HS-27A (cell line): ENCODE measurements around the gene MUS81.

Experiments used
- DNase-seq: peaks from one replicate; pipeline ENCODE4 v3.0.0-alpha.2; 2012; ENCODE audit warnings: low read depth, missing footprints

Gene MUS81

GRCh38 chr11:65892661-65893317, 32.6 kb downstream of the MUS81 start:
- DNase-seq: no peak

GRCh38 chr11:65894034-65894591, 33.9 kb downstream of the MUS81 start:
- no peak for DNase-seq

GRCh38 chr11:65895482-65895981, 35.3 kb downstream of the MUS81 start:
- DNase-seq: no peak

GRCh38 chr11:65896034-65896999, 36.1 kb downstream of the MUS81 start:
- DNase-seq: no peak

GRCh38 chr11:65897020-65897471, 36.8 kb downstream of the MUS81 start:
- DNase-seq: no peak

GRCh38 chr11:65898656-65899355, 38.6 kb downstream of the MUS81 start:
- DNase-seq: no peak

- DNase-seq: no peak
These were observed 39.3 kb downstream of the MUS81 start for GRCh38 chr11:65899356-65900124.

GRCh38 chr11:65900125-65900898, 40.1 kb downstream of the MUS81 start, which contains the start of gene FOSL1:
Gene FOSL1, minus strand, starts transcription at chr11:65900388. Its CDS starts 49 bp downstream, at chr11:65900339.
- no peak for DNase-seq

- DNase-seq: no peak
These were observed 40.6 kb downstream of the MUS81 start for GRCh38 chr11:65900899-65901180.

- no peak for DNase-seq
These were observed 42.8 kb downstream of the MUS81 start for GRCh38 chr11:65903068-65903481.

- DNase-seq: no peak
These were observed 43.5 kb downstream of the MUS81 start for GRCh38 chr11:65903715-65904114.

- no peak for DNase-seq
These were observed 46.4 kb downstream of the MUS81 start for GRCh38 chr11:65906602-65907001.

GRCh38 chr11:65907878-65908277, 47.6 kb downstream of the MUS81 start:
- no peak for DNase-seq

GRCh38 chr11:65911682-65912568, 51.7 kb downstream of the MUS81 start:
- DNase-seq: peak; percentile 97

GRCh38 chr11:65912845-65913244, 52.6 kb downstream of the MUS81 start:
- no peak for DNase-seq

GRCh38 chr11:65915101-65915820, 55.0 kb downstream of the MUS81 start:
- no peak for DNase-seq

- peak; percentile 99 for DNase-seq
These were observed 55.6 kb downstream of the MUS81 start for GRCh38 chr11:65915821-65916251.
